Liver (tissue), 3 donors: ENCODE measurements around the gene RCOR1.

Source experiments
- RAD21 ChIP-seq, 2 donors: IDR thresholded peaks; 2 replicates each; pipeline ENCODE4 v1.6.1; 2016; ENCODE audit warnings: antibody characterized with exemption in 2 of 2, mild to moderate bottlenecking in 2 of 2
- SP1 ChIP-seq: IDR thresholded peaks from 2 replicates; pipeline ENCODE4 v1.6.1; 2018; ENCODE audit warnings: antibody characterized with exemption, mild to moderate bottlenecking
- YY1 ChIP-seq: IDR thresholded peaks from 2 replicates; pipeline ENCODE4 v1.6.1; 2016; ENCODE audit warnings: antibody characterized with exemption, mild to moderate bottlenecking
- ZBTB33 ChIP-seq: IDR thresholded peaks from 2 replicates; pipeline ENCODE4 v1.6.1; 2016; ENCODE audit warnings: antibody characterized with exemption
- TF ChIP-seq, protein P1 (sequence below): fragments of 150-350 bp; IDR thresholded peaks from 2 replicates; pipeline ENCODE4 v1.5.1; 2017; ENCODE audit warnings: improper control_type of control experiment, low read depth, low read length; ENCODE audit not compliant: missing input control
- donor health status: healthy.
- donor health status: healthy.

- TF ChIP-seq RAD21 (IDR thresholded peaks at IDR 0.05) (no peak), YY1 (no peak), SP1 (no peak), ZBTB33 (no peak)
- TF ChIP-seq, protein P1, sequence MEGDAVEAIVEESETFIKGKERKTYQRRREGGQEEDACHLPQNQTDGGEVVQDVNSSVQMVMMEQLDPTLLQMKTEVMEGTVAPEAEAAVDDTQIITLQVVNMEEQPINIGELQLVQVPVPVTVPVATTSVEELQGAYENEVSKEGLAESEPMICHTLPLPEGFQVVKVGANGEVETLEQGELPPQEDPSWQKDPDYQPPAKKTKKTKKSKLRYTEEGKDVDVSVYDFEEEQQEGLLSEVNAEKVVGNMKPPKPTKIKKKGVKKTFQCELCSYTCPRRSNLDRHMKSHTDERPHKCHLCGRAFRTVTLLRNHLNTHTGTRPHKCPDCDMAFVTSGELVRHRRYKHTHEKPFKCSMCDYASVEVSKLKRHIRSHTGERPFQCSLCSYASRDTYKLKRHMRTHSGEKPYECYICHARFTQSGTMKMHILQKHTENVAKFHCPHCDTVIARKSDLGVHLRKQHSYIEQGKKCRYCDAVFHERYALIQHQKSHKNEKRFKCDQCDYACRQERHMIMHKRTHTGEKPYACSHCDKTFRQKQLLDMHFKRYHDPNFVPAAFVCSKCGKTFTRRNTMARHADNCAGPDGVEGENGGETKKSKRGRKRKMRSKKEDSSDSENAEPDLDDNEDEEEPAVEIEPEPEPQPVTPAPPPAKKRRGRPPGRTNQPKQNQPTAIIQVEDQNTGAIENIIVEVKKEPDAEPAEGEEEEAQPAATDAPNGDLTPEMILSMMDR = no peak
Observed at GRCh38 chr14:102570334-102570995, 22.0 kb upstream of the RCOR1 start.
